CD4-positive, alpha-beta T cell treated with Interferon alpha-2 for 1 hour (primary cell): ENCODE measurements around the gene PACSIN1.
"Not testable (repeated sequence)": the region's sequence is repeated elsewhere in the genome, so short reads cannot be mapped to it uniquely, and the experiment has no call there.

Experiments
- DNase-seq, 2 donors: peaks; one replicate each; pipeline ENCODE4 v3.0.0-alpha.2; 2020 to 2022

PACSIN1 gene

DNA sequence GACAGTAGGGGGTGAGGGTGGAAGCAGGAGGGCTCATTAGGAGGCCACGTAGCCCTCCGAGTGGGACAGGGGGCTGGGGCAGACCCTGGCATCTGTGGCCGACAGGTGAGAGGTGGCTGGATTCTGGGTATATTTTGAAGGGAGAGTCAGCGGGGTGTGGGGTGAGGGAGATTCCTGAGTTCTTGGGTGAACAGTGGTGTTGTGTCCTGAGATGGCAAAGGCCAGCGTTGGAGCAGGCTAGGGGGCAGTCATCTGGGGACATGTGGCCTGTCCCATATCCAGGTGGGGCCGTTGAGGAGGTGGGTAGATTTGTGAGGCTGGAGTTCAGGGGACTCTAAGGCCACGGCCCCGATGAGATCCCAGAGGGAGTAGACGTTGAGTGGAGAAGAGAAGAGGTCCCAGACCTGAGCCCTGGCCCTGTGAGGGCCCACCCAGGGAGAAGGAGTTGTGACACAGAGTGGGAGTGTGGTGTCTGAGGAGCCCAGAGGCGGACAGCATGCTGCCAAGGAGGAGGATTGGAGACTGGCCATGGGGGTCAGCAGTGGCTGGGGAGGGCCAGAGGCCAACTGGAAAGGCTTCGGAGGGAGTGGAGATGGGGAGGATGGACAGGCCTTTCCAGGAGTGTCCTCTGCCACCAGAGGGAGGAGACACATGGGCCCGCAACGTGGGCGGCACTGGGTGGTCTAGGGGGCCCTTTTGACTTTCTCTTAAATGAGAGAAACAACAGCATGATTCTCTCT lies 19.6 kb downstream of the PACSIN1 start:
- no peak for DNase-seq

DNA sequence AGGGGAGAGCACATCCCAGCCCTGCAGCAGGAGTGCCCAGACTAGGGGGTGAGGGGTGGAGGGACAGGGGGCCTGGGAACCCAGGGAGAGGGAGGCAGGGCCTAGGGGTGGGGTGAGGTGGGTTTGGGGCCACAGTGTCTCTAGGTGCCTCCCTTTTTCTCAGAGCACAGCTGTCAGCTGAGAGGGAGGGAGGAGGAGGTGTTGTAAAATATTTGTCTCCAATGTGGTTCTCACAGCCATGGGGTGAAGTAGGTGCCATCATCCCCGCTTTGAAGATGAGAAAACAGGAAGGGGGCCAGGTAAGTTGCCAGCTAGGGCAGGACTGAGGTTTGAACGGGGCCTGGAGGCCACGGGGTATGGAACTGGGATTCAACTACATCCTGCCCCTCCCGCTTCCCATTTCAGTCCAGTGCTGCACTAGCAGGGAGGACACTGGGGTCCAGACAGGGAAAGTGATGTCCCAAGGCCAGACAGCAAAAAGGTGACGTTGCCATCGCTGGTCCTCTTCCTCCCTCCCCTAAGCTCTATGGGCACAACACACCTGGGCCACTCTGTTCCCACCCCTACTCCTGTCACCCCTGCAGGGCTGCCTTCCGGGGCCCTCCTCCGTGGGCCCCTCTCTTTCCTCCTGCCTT lies 20.3 kb downstream of the PACSIN1 start:
- DNase-seq = peak in 1 of 2 donors; percentile 27

DNA sequence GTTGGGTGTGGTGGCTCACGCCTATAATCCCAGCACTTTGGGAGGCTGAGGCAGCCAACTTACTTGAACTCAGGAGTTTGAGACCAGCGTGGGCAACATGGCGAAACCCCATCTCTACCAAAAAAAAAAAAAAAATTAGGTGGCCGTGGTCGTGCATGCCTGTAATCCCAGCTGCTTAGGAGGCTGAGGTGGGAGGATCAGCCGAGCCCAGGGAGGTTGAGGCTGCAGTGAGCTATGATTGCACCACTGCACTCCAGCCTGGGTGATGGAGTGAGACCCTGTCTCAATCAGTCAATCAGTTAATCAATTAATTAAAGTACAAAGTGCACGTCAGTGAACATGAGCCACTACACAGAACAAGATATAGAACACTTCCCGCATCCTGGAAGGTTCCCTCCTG lies 21.0 kb downstream of the PACSIN1 start:
- DNase-seq = not testable (repeated sequence)

DNA sequence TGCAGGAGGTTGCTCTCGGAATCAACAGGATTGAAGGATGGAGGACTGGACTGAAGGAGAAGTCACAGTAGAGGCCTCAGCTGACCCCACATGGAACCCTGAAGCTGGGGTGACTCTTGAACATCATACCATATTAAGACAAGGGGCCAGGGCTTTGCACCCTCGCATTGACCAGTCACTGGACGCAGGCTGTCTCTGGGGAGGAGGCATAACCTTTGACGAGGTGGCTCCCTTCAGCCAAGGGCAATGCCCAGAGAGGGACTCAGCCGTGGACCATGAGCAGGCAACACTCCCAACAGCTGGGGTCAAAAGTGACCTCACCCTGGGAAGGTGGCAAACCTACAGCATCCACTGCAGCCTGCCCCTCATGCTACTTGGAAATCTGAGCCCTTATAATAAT lies 21.7 kb downstream of the PACSIN1 start:
- no peak for DNase-seq

DNA sequence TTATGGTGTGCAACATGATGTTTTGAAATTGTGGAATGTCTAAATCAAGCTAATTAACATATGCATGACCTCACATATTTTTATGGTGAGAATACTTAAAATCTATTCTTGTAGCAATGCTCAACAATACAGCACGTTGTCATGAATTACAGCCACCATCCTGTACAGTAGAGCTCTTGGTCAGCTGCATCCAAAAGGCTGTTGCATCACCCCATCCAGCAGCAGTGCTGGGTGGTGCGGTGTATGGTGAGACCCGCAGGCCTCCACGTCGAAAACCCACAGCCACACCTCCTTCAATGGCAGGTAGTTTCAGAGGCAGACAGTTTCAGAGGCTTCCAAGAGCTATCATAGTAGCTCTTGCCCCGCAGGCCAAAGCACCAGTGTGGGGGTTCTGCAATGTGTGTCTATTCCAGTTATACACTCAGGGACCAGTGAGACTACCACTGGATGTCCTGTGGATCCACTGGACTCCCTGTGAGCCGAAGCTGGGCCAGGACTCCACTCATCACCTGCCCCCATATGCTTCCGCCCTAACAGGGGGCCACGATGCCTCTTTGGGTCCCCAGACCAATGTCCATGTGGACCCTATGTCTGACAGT lies 23.4 kb downstream of the PACSIN1 start:
- DNase-seq = no peak

DNA sequence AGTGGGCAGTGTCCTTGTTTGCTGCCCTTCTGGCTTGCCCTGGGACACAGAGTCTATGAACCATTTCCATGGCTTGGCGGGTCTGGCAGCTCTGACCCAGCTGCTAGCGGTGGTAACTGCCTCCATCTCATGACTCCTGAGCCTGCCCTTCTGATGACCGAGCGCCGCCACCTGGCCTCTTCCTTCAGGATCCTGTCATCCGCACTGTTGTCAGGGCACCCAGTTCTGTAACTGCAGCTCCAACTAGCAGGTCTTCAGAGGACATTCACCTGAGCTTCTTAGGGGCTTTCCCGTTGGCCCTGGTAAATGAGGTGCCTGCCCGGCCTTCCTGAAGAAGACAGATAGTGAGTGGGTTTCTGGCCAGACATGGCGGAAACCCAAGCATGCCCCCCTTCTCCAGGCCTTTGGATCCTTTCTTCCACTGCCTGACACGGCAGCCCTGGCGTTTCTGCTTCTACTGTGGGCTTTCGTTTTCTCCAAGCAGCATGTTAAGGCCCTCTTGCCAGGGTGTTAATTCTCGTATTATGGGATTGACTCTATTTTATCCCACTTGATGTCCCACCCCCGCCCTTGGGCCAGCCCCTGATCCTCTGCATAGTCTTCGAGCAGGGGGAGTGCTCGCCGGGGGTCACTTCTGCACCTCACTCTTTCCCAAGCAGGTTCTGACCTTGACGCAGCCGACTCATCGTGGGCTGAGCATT lies 24.7 kb downstream of the PACSIN1 start:
- DNase-seq = no peak

DNA sequence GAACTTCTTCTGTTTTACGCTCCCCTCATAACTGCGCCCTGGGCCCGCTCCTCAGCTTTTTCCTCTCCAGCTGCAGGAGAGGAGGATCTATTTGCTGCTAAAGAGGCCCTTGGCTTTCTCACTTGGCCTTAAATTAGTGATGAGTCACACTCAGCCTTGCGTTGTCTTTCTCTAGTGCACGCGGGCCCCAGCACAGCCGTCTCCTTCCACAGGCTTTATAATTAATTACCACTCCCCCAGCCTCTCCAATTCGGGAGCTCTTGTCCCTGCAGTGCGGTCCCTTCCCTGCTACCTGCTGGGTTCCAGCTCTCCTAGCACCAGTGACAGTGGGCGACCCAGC lies 25.2 kb downstream of the PACSIN1 start:
- no peak for DNase-seq

DNA sequence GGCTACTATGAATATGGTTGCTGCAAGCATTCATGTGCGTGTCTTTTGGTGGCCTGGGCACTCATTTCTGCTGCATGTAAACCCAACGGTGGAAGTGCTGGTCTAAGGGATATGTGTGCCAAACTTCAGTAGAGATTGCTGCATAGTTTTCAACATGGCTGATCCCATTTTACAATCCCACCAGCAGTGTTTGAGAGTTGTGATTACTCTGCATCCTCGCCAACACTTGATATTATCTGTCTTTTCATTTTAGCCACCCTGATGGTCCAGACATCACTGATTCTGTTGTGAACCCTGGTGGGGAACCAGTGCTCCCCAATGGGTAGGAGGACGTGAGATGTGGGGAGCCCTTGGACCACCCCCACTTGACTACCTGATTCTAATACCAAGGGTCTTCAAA lies 27.5 kb downstream of the PACSIN1 start:
- DNase-seq = no peak

DNA sequence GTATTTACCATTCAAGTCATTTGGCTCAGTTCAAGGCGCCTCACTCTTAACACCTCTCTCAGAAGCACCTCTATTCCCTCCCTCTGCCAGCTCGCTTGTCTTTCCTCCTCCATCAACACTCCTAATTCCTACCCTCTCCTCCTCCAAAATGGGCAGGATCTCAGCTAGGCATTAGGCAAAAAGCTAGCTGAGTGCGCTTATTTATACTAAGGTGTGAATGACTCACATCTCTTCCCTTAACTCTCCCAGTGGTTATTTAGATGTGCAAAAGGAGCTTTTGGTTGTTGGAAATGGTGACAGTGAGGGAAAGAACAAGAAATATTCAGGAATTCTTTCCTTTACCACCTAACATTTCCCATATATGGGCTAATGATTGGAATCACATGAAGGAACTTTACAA lies 29.1 kb downstream of the PACSIN1 start:
- no peak for DNase-seq

DNA sequence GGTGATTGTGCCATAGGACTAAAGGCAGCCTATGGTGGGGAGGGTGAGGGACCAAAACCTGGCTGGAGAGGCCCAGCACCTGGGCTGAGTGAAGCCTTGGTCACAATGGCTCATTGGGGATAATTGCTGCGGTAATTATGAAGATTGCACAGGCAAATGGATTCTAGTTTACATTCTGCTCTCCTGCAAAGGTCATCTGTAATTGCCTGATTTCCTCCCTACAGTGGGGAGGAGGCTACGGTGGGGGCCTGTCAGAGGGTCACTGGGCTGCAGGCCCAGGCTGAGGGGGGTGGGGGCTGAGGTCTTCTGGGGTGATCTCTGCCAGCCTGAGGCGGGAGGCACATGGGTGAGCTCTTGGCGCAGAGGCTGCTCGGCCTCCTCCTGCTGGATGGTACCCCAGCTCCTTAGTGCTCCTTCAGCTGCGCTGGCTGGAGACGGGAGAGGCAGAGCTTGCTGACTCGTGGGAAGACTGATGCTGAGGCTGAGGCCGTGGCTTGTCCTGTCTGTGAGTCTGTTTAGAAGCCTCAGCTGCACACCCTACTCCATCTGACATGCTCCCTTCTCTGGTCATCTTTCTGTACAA lies 30.3 kb downstream of the PACSIN1 start:
- no peak for DNase-seq

DNA sequence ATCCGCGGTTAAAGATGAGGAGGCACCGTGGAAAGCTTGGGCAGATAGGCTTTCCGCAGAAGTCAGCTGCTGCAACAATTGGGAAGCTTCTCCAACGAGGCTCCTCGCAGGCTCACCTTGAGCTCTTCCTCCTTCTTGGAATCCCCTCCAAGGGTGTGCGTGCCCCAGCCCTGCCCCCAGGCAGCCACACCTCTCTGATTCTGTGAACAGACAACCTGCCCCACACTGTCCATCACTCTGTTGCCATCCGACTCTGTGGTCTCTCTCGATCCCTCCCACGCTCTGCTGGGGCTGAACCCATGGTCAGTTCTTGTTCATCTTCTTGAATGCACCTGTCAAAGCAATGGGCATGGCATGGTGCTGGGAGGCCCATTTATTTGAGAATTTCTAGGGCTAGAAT lies 31.5 kb downstream of the PACSIN1 start:
- no peak for DNase-seq

DNA sequence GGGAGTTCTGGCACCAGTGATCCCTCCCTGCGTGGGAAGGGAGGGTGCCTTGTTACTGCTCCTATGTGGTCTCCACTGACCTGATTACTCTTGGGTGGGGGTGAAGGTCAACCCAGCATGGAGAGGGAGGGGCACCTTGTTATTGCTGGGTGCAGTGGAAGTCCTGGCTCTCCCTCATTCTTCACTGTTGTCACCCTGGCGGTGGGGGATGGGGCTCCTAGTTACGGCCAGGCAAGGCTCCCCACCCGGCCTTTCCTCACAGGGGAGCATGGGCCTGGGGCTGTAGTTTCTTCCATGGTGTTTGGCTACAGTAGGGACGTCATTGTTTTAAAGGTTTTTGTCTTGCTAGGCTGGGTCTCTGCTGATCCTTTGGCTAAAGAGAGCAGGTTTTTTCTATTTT lies 40.8 kb downstream of the PACSIN1 start:
- no peak for DNase-seq

DNA sequence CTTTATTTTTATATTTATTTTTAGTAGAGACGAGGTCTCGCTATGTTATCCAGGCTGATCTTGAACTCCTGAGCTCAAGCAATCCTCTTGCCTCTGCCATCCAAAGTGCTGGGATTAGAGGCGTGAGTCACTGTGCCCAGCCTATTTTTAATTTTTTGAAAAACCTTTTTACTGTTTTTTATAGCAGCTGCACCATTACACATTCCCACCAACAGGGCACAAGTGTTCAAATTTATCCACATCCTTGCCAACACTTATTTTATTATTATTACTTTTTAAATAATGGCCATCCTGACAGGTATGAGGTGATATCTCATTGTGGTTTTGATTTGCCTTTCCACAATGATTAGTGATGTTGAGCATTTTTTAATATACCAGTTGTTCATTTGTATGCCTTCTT lies 42.5 kb downstream of the PACSIN1 start:
- DNase-seq = no peak

DNA sequence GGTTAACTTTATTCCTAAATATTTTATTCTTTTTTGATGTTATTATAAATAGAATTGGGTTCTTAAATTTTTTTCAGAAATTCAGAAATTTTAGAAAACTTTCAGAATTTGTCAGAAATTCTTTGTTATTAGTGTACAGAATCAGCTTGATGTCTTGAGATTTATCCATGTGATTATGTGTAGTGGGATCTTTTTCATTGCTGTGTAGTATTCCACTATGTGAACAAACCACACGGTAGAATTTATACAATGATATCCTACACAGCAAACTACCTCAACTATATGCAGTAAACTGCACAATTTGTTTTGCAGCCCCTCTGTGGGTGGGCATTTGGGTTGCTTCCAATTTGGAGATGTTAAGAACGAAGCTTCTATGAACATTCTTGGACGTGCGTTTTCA lies 43.9 kb downstream of the PACSIN1 start:
- DNase-seq = no peak

DNA sequence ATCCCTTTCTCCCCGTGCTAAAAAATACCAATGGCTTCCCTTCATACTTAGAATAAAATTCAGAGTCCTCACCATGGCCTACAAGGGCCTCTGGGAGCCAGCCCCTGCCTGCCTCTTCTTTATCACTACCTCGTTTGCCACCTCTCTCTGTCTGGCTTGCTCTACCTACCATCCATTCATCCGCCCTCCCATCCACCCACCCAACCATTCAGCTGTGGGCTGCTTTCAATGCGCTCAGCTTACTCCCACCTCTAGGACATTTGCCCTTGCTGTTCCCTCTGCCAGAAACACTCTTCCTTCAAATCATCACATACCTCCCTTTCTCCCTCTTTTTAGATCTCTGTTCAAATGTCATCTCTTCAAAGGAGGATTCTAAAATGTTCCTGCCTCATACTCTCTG lies 44.4 kb downstream of the PACSIN1 start:
- no peak for DNase-seq

DNA sequence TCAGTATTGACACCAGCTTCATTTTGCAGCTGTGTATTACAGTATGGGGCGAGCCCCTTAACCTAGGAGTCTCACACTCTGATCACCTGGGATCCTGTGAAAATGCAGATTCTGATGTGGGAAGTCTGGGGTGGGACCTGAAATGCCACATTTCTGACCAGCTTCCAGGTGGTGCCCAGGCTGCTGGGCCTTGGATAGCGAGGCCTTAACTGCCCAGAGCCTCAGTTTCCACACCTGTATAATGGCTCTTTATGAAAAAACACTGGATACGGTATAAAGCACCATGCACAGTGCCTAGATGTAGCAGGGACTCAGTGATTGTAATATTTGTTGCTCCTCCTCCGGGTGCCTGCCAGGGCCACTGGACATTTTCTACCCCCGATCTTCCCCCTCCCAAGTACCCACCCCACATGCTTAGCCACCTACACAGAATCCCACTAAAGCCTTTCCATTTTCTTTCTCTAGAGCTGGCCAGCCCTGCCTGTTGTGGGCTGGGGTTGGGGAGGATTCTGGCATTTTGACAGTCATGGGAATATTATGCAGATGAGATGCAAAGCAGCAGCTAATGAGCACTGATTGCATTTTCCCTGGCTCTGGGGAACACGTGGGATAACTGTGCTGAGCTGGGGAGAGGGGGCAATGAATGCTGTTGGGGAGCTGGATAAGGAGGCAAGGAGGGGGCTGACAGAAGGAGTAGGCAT lies 45.5 kb downstream of the PACSIN1 start:
- DNase-seq = no peak

DNA sequence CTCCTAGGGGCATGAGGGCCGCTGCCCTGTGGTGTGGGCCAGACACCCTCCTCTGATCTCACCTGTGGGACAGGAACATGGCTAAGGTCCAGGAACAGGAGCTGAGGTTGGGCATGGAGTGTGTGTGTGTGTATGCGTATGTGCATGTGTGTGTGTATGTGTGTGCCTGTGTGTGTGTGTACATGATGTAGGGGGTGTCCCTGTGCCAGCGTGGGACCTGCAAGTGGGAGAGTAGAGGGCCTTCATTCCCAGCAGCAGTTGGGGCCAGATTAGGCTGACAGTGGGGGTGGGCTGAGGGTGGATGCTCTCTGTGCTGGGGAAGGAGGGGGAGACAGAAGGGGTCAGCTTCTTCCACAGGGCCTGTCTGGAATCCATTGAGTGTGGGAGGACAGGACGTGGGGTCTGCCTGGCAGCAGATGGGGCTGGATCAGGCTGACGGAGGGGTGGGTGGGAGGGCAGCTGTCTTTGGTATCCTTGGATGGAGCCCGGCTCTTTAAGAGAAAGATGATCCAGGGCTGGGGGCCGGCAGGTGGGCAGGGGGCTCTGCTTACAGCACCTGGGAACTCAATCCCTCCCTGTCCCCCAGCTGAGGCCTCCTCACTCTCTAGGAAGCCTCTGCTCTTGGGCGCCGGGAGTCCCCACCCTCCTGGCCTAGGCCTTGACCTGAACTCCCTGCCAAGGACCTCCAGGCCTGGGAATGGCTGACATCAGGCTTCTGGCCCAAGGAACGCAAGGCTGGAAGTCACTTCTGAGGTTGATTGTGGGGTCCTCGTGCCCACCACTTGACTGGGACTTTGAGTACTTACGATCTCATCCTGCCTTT lies 46.2 kb downstream of the PACSIN1 start:
- no peak for DNase-seq

DNA sequence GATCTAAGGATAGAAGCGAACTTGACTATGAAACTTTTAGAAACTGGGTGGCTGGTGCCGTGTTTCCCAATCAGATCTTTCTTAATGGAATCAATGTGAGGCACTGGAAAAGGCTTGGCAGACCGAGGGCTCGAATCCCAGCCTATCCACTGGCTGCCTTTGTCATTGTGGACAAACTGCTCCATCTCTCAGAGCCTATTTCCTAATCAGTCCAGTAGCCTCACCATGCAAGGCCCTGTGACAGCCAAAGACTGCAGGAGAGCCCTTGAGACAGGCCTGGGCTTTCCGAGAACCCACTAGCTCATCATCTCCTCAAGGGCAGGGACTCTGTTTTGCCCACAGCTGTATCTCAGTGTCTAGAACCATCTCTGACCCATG lies 46.9 kb downstream of the PACSIN1 start:
- DNase-seq = no peak

DNA sequence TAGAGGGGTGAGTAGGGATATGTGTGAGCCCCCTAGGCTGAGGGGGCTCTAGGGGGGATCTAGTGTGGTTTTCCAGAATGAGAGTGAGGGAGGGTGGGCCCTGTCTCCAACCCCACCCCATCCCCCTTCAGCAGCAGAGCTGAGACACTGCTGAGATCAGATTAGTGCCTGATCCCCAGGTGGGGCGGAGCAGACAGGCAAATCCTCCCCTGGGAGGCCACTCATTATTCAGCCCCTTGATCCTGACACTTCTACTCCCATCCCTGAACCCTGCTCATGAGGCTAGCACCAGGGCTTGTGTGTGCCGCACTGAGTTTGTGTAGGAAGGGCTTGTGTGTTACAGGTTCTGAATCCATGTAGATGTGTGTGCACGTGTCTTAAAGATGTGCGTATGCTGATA lies 47.8 kb downstream of the PACSIN1 start:
- no peak for DNase-seq

DNA sequence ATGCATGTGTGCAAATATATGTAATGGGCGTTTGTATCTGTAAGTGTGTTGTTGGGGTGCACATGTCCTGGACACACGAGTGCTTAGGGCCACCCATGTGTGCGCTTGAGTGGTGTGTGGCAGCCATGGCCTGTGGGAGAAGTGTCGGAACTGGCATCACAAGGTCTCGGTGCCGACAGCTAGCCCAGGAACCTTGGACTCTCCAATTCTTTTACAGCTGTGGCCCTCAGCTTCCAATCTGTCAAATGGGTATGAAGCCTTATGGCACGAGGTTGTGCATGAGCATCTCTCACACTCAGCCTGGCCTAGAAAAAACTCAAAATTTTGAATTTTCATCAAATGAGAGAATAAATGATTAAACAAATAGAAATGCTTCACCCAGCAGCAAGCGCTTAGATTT lies 48.2 kb downstream of the PACSIN1 start:
- no peak for DNase-seq

DNA sequence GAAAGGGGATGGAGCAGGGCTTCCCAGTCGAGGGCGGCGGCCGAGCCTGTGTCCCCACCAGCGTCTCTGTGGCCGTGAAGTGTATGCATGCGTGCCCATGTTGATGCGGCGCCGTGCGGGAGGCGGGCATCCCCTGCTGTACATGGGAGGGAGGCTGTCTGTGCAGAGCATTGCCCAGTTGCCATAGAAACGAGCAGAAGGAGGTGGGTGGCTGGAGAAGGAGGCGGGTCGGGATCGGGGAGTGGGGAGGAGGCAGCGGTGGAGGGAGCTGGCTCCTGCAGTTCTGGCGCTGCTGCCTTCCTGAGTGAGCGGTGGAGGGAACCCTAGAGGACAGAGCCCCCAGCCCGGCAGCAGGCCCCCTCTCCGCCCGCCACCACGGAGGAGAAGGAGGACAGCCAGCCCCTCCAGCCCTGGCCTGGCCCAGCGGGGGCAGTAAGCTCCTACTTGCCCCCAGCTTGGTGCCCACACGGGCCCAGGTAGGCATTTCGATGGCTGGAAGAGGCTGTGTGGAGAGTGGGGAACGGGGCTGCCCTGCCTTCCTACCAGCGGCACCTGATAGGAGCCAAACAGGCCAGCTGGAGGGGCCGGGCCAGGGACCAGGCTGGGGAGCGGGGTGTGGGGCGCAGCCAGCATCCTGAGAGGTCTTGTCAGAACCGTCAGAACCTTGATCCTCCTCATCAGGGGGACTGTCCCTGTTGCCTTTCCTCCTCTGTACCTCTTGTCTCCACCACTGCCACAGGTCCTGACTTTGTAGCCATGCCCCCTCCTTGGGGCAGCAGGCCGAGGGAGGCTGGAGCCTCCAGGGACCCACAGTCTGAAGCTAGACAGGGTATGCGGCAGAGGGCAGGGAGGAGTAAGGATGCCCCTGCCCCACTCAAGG lies 49.0 kb downstream of the PACSIN1 start:
- DNase-seq = no peak
